Endothelial cell of umbilical vein (primary cell): ENCODE data around the gene TSPAN14. TPM values are rescaled to one million over a fixed set of nuclear protein-coding genes. Genes with fewer than 3 reads are reported as not detected.

Experiments used
- BruUV-seq: library from RNA; stranded (reverse); fragments of 400-500 nt; replicated peaks from 2 replicates; lab custom pipeline; 2021; lab: Mats Ljungman, UMichigan
- CTCF ChIA-PET: fragments of 300-600, 350-600 bp; sonication (Branson Sonifier 250); formaldehyde crosslinking; loops from one replicate; lab custom pipeline; 2021; ENCODE audit warnings: antibody characterized with exemption, inconsistent platforms; lab: Charles Lee
- POLR2A ChIA-PET: fragments of 300-600, 350-600 bp; sonication (Branson Sonifier 250); formaldehyde crosslinking; loops from one replicate; lab custom pipeline; 2021; ENCODE audit warnings: antibody characterized with exemption, inconsistent platforms; lab: Charles Lee
- DNase-seq: peaks from one replicate; pipeline ENCODE4 v3.0.0-alpha.2; 2011; ENCODE audit warnings: low read depth, low spot score
- FAIRE-seq: peaks from 2 replicates; lab custom pipeline; 2011; peaks lifted over from hg19 to GRCh38; lab: Jason Lieb, UNC
- H2AFZ ChIP-seq: 2 replicates; pipeline ENCODE4 v1.6.0; 2012; ENCODE audit warnings: low read depth, low read length, control low read depth, inconsistent platforms
- H3K27ac ChIP-seq: 2 replicates; pipeline ENCODE4 v1.5.1; 2011; ENCODE audit warnings: low read depth, mild to moderate bottlenecking, control low read depth, low read length, moderate library complexity; ENCODE audit not compliant: insufficient read depth
- H3K27me3 ChIP-seq, 2 experiments: 2 replicates each; pipeline versions ENCODE4 v1.6.0 to v1.6.1; 2011; ENCODE audit warnings: low read length in 2 of 2, mixed read lengths in 1 of 2; ENCODE audit not compliant: control insufficient read depth in 2 of 2, insufficient read depth in 2 of 2
- H3K36me3 ChIP-seq, 2 experiments: 2 replicates in 1 of 2; 3 replicates in 1 of 2; pipeline ENCODE4 v1.5.1; 2011; ENCODE audit warnings: low read length in 2 of 2, mild to moderate bottlenecking in 1 of 2, moderate library complexity in 1 of 2; ENCODE audit not compliant: control insufficient read depth in 2 of 2, insufficient read depth in 2 of 2; ENCODE audit errors: extremely low read depth in 1 of 2
- H3K4me1 ChIP-seq: 3 replicates; pipeline ENCODE4 v1.5.1; 2011; ENCODE audit warnings: mild to moderate bottlenecking, low read length; ENCODE audit not compliant: control insufficient read depth, insufficient read depth; ENCODE audit errors: extremely low read depth
- H3K4me2 ChIP-seq: 2 replicates; pipeline ENCODE4 v1.6.1; 2011; ENCODE audit warnings: low read length, control low read depth, mixed read lengths; ENCODE audit not compliant: insufficient read depth
- H3K4me3 ChIP-seq, 3 experiments: fragments of 200-600 bp in 1 of 3; sonication (generic), shearing (Covaris generic) in 1 of 3; replicated peaks in 1 of 3; 2 replicates each; pipeline ENCODE4 v1.5.1; 2011 to 2016; ENCODE audit warnings: control low read depth in 3 of 3, low read length in 3 of 3, mild to moderate bottlenecking in 2 of 3, inconsistent platforms in 1 of 3, low read depth in 1 of 3, moderate library complexity in 1 of 3; ENCODE audit not compliant: insufficient read depth in 1 of 3
- H3K79me2 ChIP-seq: 2 replicates; pipeline ENCODE4 v1.6.0; 2012; ENCODE audit warnings: low read length, inconsistent platforms; ENCODE audit not compliant: control insufficient read depth, insufficient read depth
- H3K9ac ChIP-seq: replicated peaks from 2 replicates; pipeline ENCODE3; 2011; ENCODE audit warnings: low read length, control low read depth; ENCODE audit not compliant: insufficient read depth; ENCODE audit errors: extremely low read depth
- H3K9me1 ChIP-seq: replicated peaks from 3 replicates; pipeline ENCODE4 v1.6.0; 2011; ENCODE audit warnings: mild to moderate bottlenecking, low read length; ENCODE audit not compliant: control insufficient read depth, insufficient read depth; ENCODE audit errors: extremely low read depth
- H3K9me3 ChIP-seq: replicated peaks from 2 replicates; pipeline ENCODE4 v1.5.1; 2012; ENCODE audit warnings: low read length, inconsistent platforms; ENCODE audit not compliant: control insufficient read depth, insufficient read depth
- H4K20me1 ChIP-seq: replicated peaks from 2 replicates; pipeline ENCODE3; 2011; ENCODE audit warnings: mild to moderate bottlenecking, low read length; ENCODE audit not compliant: control insufficient read depth, insufficient read depth; ENCODE audit errors: extremely low read depth
- EZH2 ChIP-seq: IDR thresholded peaks from 2 replicates; pipeline ENCODE4 v1.6.1; 2012; ENCODE audit warnings: borderline replicate concordance, low read depth, mild to moderate bottlenecking, moderate library complexity, low read length, inconsistent platforms; ENCODE audit not compliant: severe bottlenecking
- FOS ChIP-seq: IDR thresholded peaks from 2 replicates; pipeline ENCODE4 v1.6.1; 2011; ENCODE audit warnings: mild to moderate bottlenecking, low read length, moderate library complexity, borderline replicate concordance; ENCODE audit not compliant: insufficient read depth
- GATA2 ChIP-seq: IDR thresholded peaks from 2 replicates; pipeline ENCODE4 v1.7.0; 2011; ENCODE audit warnings: low read depth, mild to moderate bottlenecking, moderate library complexity, mixed read lengths, low read length; ENCODE audit not compliant: insufficient read length, insufficient read depth
- JUN ChIP-seq: IDR thresholded peaks from 2 replicates; pipeline ENCODE4 v1.6.1; 2011; ENCODE audit warnings: borderline replicate concordance, low read depth; ENCODE audit not compliant: insufficient read length, insufficient read depth
- MYC ChIP-seq: IDR thresholded peaks from one replicate; pipeline ENCODE4 v1.6.1; 2011; ENCODE audit warnings: mild to moderate bottlenecking, low read depth, low read length
- POLR2A ChIP-seq: IDR thresholded peaks from 2 replicates; pipeline ENCODE4 v1.6.1; 2012; ENCODE audit warnings: low read depth, mild to moderate bottlenecking, control low read depth, low read length
- POLR2AphosphoS5 ChIP-seq: IDR thresholded peaks from 2 replicates; pipeline ENCODE4 v1.6.1; 2012; ENCODE audit warnings: low read depth, mild to moderate bottlenecking, control low read depth, low read length, moderate library complexity; ENCODE audit not compliant: insufficient read depth
- dilution Hi-C: fragments of 300-500 bp; cut with MboI; formaldehyde crosslinking; loops from one replicate; pipeline ENCODE4 v1.15.0; 2019; ENCODE audit warnings: low sequenced_read_pairs; ENCODE audit not compliant: extremely low pct_ligation_motif_present
- intact Hi-C: fragments of 100-400 bp; cut with micrococcal nuclease; formaldehyde crosslinking; loops from one replicate; pipeline ENCODE4 v1.10.0; 2022
- polyA plus RNA-seq, 4 experiments: library from polyadenylated mRNA; depleted of rRNA in 3 of 4; stranded (reverse) in 3 of 4; unstranded in 1 of 4; fragments of >200 nt; gene quantifications; 2 replicates each; pipeline versions ENCODE4 v1.2.1 to v1.2.3, GENCODE V29; 2011 to 2012; ENCODE audit warnings: missing spikeins in 1 of 4
- total RNA-seq: library from RNA; stranded (reverse); gene quantifications from 2 replicates; pipeline ENCODE4 v1.2.3, GENCODE V29; 2021
- TF ChIP-seq, protein P1 (sequence below): IDR thresholded peaks from 2 replicates; pipeline ENCODE4 v1.6.1; 2011; ENCODE audit not compliant: insufficient read depth, insufficient read length
- TF ChIP-seq, protein P2 (sequence below), 2 donors: IDR thresholded peaks; 1 replicate in 1 of 2; 2 replicates in 1 of 2; pipeline ENCODE4 v1.5.1; 2011; ENCODE audit warnings: low read length in 2 of 2, mild to moderate bottlenecking in 2 of 2, moderate library complexity in 2 of 2, control low read depth in 1 of 2, inconsistent platforms in 1 of 2, low read depth in 1 of 2; ENCODE audit not compliant: insufficient read depth in 1 of 2; ENCODE audit errors: extremely low read depth in 1 of 2

TSPAN14 gene
- total and polyA plus RNA-seq, 2 donors (not counting 3 experiments of a cell fraction or from before 2014, with no cell fraction given) = 210 to 242 TPM

DNA sequence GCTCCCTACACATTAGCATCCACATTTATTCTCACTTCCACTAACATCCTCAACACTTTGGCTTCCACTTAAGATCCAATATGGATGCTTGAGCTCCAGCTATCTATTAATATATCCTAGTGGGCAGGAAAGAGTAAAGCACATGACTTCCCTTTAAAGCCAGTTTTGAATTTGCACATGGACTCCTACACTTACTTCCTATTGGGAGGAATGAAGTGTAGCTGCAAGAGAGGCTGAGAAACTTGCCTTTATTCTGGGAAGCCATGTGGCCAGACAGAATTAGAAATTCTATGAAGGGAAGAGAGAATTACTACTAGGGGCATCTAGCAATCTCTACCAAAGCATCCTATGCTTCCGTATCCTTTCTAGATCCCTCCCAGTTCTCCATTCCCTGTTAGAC, 3.0 kb upstream of the TSPAN14 start:
- intact Hi-C loops = no loop called here
- no peak overlapping the region for H3K9ac ChIP-seq
- no peak overlapping the region for H2AFZ ChIP-seq
- POLR2A ChIA-PET = no interaction called here
- H3K9me1 ChIP-seq = no peaks in the 10 kb centered on the region
- no peak overlapping the region for H3K27ac ChIP-seq
- DNase-seq (no peak), FAIRE-seq (no peak)
- TF ChIP-seq JUN = no peak
- TF ChIP-seq, protein P1, sequence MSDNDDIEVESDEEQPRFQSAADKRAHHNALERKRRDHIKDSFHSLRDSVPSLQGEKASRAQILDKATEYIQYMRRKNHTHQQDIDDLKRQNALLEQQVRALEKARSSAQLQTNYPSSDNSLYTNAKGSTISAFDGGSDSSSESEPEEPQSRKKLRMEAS = no peak
- no peak for TF ChIP-seq EZH2
- TF ChIP-seq GATA2 = no peak
- TF ChIP-seq, protein P2, sequence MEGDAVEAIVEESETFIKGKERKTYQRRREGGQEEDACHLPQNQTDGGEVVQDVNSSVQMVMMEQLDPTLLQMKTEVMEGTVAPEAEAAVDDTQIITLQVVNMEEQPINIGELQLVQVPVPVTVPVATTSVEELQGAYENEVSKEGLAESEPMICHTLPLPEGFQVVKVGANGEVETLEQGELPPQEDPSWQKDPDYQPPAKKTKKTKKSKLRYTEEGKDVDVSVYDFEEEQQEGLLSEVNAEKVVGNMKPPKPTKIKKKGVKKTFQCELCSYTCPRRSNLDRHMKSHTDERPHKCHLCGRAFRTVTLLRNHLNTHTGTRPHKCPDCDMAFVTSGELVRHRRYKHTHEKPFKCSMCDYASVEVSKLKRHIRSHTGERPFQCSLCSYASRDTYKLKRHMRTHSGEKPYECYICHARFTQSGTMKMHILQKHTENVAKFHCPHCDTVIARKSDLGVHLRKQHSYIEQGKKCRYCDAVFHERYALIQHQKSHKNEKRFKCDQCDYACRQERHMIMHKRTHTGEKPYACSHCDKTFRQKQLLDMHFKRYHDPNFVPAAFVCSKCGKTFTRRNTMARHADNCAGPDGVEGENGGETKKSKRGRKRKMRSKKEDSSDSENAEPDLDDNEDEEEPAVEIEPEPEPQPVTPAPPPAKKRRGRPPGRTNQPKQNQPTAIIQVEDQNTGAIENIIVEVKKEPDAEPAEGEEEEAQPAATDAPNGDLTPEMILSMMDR (IDR thresholded peaks at IDR 0.05; ENCODE audit: extremely low read depth in 1 of 2, insufficient read depth in 1 of 2, low read depth in 1 of 2, low read length in 2 of 2) = no peak
- TF ChIP-seq MYC = no peak
- TF ChIP-seq POLR2A = no peak
- no peak for TF ChIP-seq FOS
- no peak for TF ChIP-seq POLR2AphosphoS5
- BruUV-seq = no TSS peak
- CTCF ChIA-PET = interaction anchor here (37.4 kb wide), 1 partner anchor 55 kb away, joined by 1118 read pairs; no protein-coding TSS in a partner anchor
- peaks cover 26% of the 10 kb centered on the region for H3K79me2 ChIP-seq
- peaks cover 15% of the 10 kb centered on the region for H3K4me1 ChIP-seq
- no peak overlapping the region for H3K4me3 ChIP-seq
- H3K4me2 ChIP-seq = no peak overlapping the region
- dilution Hi-C loops = no loop called here
- H3K27me3 ChIP-seq = no peaks in the 10 kb centered on the region
- H3K36me3 ChIP-seq = no peaks in the 10 kb centered on the region
- H3K9me3 ChIP-seq = no peaks in the 10 kb centered on the region
- peaks cover 2% of the 10 kb centered on the region for H4K20me1 ChIP-seq
